Neural progenitor cell (in vitro differentiated cells): ENCODE measurements around the gene F7. TPM values are rescaled to one million over a fixed set of nuclear protein-coding genes. Genes with fewer than 3 reads are reported as not detected.

Experiments
- DNase-seq: peaks from one replicate; pipeline ENCODE4 v3.0.0-alpha.2; 2016; ENCODE audit warnings: low spot score
- H2AFZ ChIP-seq: fragments of 200-600 bp; sonication (generic); replicated peaks from 2 replicates; pipeline ENCODE4 v1.6.1; 2016; ENCODE audit warnings: antibody characterized with exemption
- H3F3A ChIP-seq: fragments of 200-600 bp; sonication (generic); 2 replicates; pipeline ENCODE4 v1.6.1; 2016; ENCODE audit warnings: antibody characterized with exemption, low read depth
- H3K27ac ChIP-seq: fragments of 200-600 bp; sonication (generic); 2 replicates; pipeline ENCODE4 v1.5.1; 2016; ENCODE audit warnings: mild to moderate bottlenecking
- H3K27me3 ChIP-seq: fragments of 200-600 bp; sonication (generic); 2 replicates; pipeline ENCODE4 v1.6.1; 2016; ENCODE audit warnings: mild to moderate bottlenecking, moderate library complexity
- H3K36me3 ChIP-seq: fragments of 200-600 bp; sonication (generic); 2 replicates; pipeline ENCODE4 v1.5.1; 2016
- H3K4me1 ChIP-seq: fragments of 200-600 bp; sonication (generic); 2 replicates; pipeline ENCODE4 v1.6.1; 2016; ENCODE audit warnings: mixed run types
- H3K4me2 ChIP-seq: fragments of 200-600 bp; sonication (generic); 2 replicates; pipeline ENCODE4 v1.6.1; 2016
- H3K4me3 ChIP-seq: fragments of 200-600 bp; sonication (generic); 2 replicates; pipeline ENCODE4 v1.5.1; 2016
- H3K79me2 ChIP-seq: fragments of 200-600 bp; sonication (generic); 2 replicates; pipeline ENCODE4 v1.6.1; 2016; ENCODE audit warnings: low read depth
- H3K9ac ChIP-seq: fragments of 200-600 bp; sonication (generic); 2 replicates; pipeline ENCODE4 v1.6.1; 2016
- H3K9me3 ChIP-seq: fragments of 200-600 bp; sonication (generic); 2 replicates; pipeline ENCODE4 v1.5.1; 2016; ENCODE audit warnings: low read depth
- H4K20me1 ChIP-seq: fragments of 200-600 bp; sonication (generic); 2 replicates; pipeline ENCODE4 v1.6.1; 2016; ENCODE audit warnings: low read depth
- H3K27ac Mint-ChIP-seq: 3 replicates; pipeline ENCODE4 v1.8.0; 2021; ENCODE audit warnings: mixed read lengths
- H3K27me3 Mint-ChIP-seq: 2 replicates; pipeline ENCODE4 v1.8.0; 2022; ENCODE audit warnings: low read depth, mild to moderate bottlenecking, inconsistent platforms, moderate library complexity, mixed read lengths; ENCODE audit not compliant: insufficient read depth
- H3K36me3 Mint-ChIP-seq: 3 replicates; pipeline ENCODE4 v1.8.0; 2021; ENCODE audit warnings: mixed read lengths
- H3K4me1 Mint-ChIP-seq: 3 replicates; pipeline ENCODE4 v1.8.0; 2021; ENCODE audit warnings: mixed read lengths
- H3K4me3 Mint-ChIP-seq: 3 replicates; pipeline ENCODE4 v1.8.0; 2021; ENCODE audit warnings: mild to moderate bottlenecking, moderate library complexity, mixed read lengths
- H3K9me3 Mint-ChIP-seq: 3 replicates; pipeline ENCODE4 v1.8.0; 2020; ENCODE audit warnings: mixed read lengths
- CTCF ChIP-seq: fragments of 200-600 bp; sonication (generic); IDR thresholded peaks from 2 replicates; pipeline ENCODE4 v1.5.1; 2017; ENCODE audit warnings: antibody characterized with exemption, mild to moderate bottlenecking
- EZH2 ChIP-seq: fragments of 200-600 bp; sonication (generic); IDR thresholded peaks from 2 replicates; pipeline ENCODE4 v1.6.1; 2017; ENCODE audit warnings: antibody characterized with exemption, mild to moderate bottlenecking, moderate library complexity
- EZH2phosphoT487 ChIP-seq: fragments of 200-600 bp; sonication (generic); IDR thresholded peaks from 2 replicates; pipeline ENCODE4 v1.6.1; 2017; ENCODE audit warnings: antibody characterized with exemption
- total RNA-seq: library from RNA; depleted of rRNA; stranded (reverse); fragments of >200 nt; gene quantifications from 2 replicates; pipeline ENCODE4 v1.2.3, GENCODE V29; 2015; ENCODE audit warnings: low replicate concordance

Gene F7
- total RNA-seq, 1 donor from 2014 or later = not detected

- Mint-ChIP-seq H3K27me3 (peaks cover 6% of the 10 kb centered on the region), H3K4me3 (no peak overlapping the region), H3K27ac (no peak overlapping the region), H3K9me3 (no peaks in the 10 kb centered on the region), H3K36me3 (peaks cover 22% of the 10 kb centered on the region), H3K4me1 (peaks cover 13% of the 10 kb centered on the region)
- H2AFZ ChIP-seq = no peak overlapping the region
- H3K9me3 ChIP-seq = no peaks in the 10 kb centered on the region
- no peak overlapping the region for H3K27ac ChIP-seq
- H3K4me3 ChIP-seq = no peak overlapping the region
- no peaks in the 10 kb centered on the region for H3F3A ChIP-seq
- H4K20me1 ChIP-seq = peaks cover 3% of the 10 kb centered on the region
- H3K4me2 ChIP-seq = no peak overlapping the region
- no peak for TF ChIP-seq EZH2phosphoT487
- TF ChIP-seq EZH2 = no peak
- no peak for TF ChIP-seq CTCF
- H3K4me1 ChIP-seq = no peaks in the 10 kb centered on the region
- H3K36me3 ChIP-seq = no peaks in the 10 kb centered on the region
- no peaks in the 10 kb centered on the region for H3K79me2 ChIP-seq
- no peak overlapping the region for H3K9ac ChIP-seq
- no peaks in the 10 kb centered on the region for H3K27me3 ChIP-seq
- no peak for DNase-seq
These were observed 38.8 kb upstream of the F7 start for GRCh38 chr13:113066746-113067145.

- H3K36me3 Mint-ChIP-seq = peaks cover 30% of the 10 kb centered on the region
- H3K4me1 ChIP-seq = no peaks in the 10 kb centered on the region
- peaks cover 2% of the 10 kb centered on the region for H3K27me3 Mint-ChIP-seq
- H3K4me1 Mint-ChIP-seq = peaks cover 11% of the 10 kb centered on the region
- H3K27ac Mint-ChIP-seq = no peak overlapping the region
- peak overlapping the region; percentile 29 for H3K27ac ChIP-seq
- no peak overlapping the region for H3K4me3 ChIP-seq
- DNase-seq = no peak
- no peaks in the 10 kb centered on the region for H3K36me3 ChIP-seq
- H4K20me1 ChIP-seq = peaks cover 3% of the 10 kb centered on the region
- no peaks in the 10 kb centered on the region for H3F3A ChIP-seq
- no peak overlapping the region for H3K4me3 Mint-ChIP-seq
- no peak overlapping the region for H3K4me2 ChIP-seq
- no peaks in the 10 kb centered on the region for H3K9me3 ChIP-seq
- no peaks in the 10 kb centered on the region for H3K27me3 ChIP-seq
- no peak overlapping the region for H2AFZ ChIP-seq
- no peaks in the 10 kb centered on the region for H3K9me3 Mint-ChIP-seq
- no peak for TF ChIP-seq CTCF
- TF ChIP-seq EZH2 = no peak
- no peak for TF ChIP-seq EZH2phosphoT487
- no peak overlapping the region for H3K9ac ChIP-seq
- H3K79me2 ChIP-seq = no peaks in the 10 kb centered on the region
These were observed 35.5 kb upstream of the F7 start for GRCh38 chr13:113069861-113070805.

GRCh38 chr13:113070855-113071254 lies 34.7 kb upstream of the F7 start:
- TF ChIP-seq EZH2 (no peak), EZH2phosphoT487 (no peak), CTCF (no peak)
- no peak overlapping the region for H3K4me3 Mint-ChIP-seq
- no peak for DNase-seq
- Histone ChIP-seq H3K4me3 (no peak overlapping the region), H4K20me1 (peaks cover 3% of the 10 kb centered on the region), H3K27me3 (no peaks in the 10 kb centered on the region), H3K9ac (no peak overlapping the region), H3F3A (no peaks in the 10 kb centered on the region), H3K79me2 (no peaks in the 10 kb centered on the region), H3K36me3 (no peaks in the 10 kb centered on the region), H3K4me1 (no peaks in the 10 kb centered on the region), H3K27ac (no peak overlapping the region), H2AFZ (no peak overlapping the region), H3K4me2 (no peak overlapping the region), H3K9me3 (no peaks in the 10 kb centered on the region)
- peaks cover 31% of the 10 kb centered on the region for H3K36me3 Mint-ChIP-seq
- peaks cover 2% of the 10 kb centered on the region for H3K27me3 Mint-ChIP-seq
- H3K9me3 Mint-ChIP-seq = no peaks in the 10 kb centered on the region
- no peak overlapping the region for H3K27ac Mint-ChIP-seq
- peaks cover 11% of the 10 kb centered on the region for H3K4me1 Mint-ChIP-seq
